Neuronal stem cell (in vitro differentiated cells): ENCODE results near the gene B9D1.

Experiments used
- DNase-seq: peaks from one replicate; pipeline ENCODE4 v3.0.0-alpha.2; 2013; ENCODE audit warnings: low spot score
- H2AFZ ChIP-seq: one replicate; pipeline ENCODE4 v1.6.1; 2013; ENCODE audit warnings: mild to moderate bottlenecking, low read length, inconsistent platforms
- H2AK5ac ChIP-seq: 2 replicates; pipeline ENCODE4 v1.6.1; 2013; ENCODE audit warnings: low read depth, mild to moderate bottlenecking, inconsistent platforms, low read length, moderate library complexity, mixed read lengths
- H2BK120ac ChIP-seq: 2 replicates; pipeline ENCODE4 v1.6.1; 2013; ENCODE audit warnings: low read depth, mild to moderate bottlenecking, inconsistent platforms, low read length, moderate library complexity, mixed read lengths
- H2BK12ac ChIP-seq: one replicate; pipeline ENCODE4 v1.6.1; 2013; ENCODE audit warnings: low read length, inconsistent platforms
- H2BK15ac ChIP-seq: 2 replicates; pipeline ENCODE4 v1.6.1; 2013; ENCODE audit warnings: mild to moderate bottlenecking, low read length, inconsistent platforms, mixed read lengths
- H2BK5ac ChIP-seq: one replicate; pipeline ENCODE4 v1.6.1; 2013; ENCODE audit warnings: inconsistent platforms, mild to moderate bottlenecking, low read length, moderate library complexity
- H3K14ac ChIP-seq: one replicate; pipeline ENCODE4 v1.6.1; 2013; ENCODE audit warnings: low read length, inconsistent platforms
- H3K18ac ChIP-seq: 2 replicates; pipeline ENCODE4 v1.6.1; 2013; ENCODE audit warnings: low read length, inconsistent platforms
- H3K23ac ChIP-seq: 2 replicates; pipeline ENCODE4 v1.6.1; 2013; ENCODE audit warnings: low read depth, mild to moderate bottlenecking, mixed read lengths, low read length, inconsistent platforms; ENCODE audit not compliant: poor library complexity
- H3K27ac ChIP-seq: replicated peaks from 3 replicates; pipeline ENCODE4 v1.5.1; 2013; ENCODE audit warnings: low read length, inconsistent platforms
- H3K27me3 ChIP-seq, 3 experiments: 2 replicates each; pipeline ENCODE4 v1.6.1; 2013; ENCODE audit warnings: low read length in 3 of 3, mild to moderate bottlenecking in 2 of 3, inconsistent platforms in 1 of 3, low read depth in 1 of 3, mixed read lengths in 1 of 3, moderate library complexity in 1 of 3; ENCODE audit not compliant: control insufficient read depth in 3 of 3, insufficient read depth in 3 of 3
- H3K36me3 ChIP-seq, 2 donors: replicated peaks in 1 of 2; 2 replicates each; pipeline ENCODE4 v1.6.1; 2013; ENCODE audit warnings: low read length in 2 of 2; ENCODE audit not compliant: control insufficient read depth in 2 of 2, insufficient read depth in 2 of 2
- H3K4ac ChIP-seq: 2 replicates; pipeline ENCODE4 v1.6.1; 2013; ENCODE audit warnings: inconsistent platforms, mild to moderate bottlenecking, low read length, moderate library complexity
- H3K4me1 ChIP-seq, 2 donors: 1 replicate in 1 of 2; 2 replicates in 1 of 2; pipeline ENCODE4 v1.6.1; 2013; ENCODE audit warnings: low read length in 2 of 2, low read depth in 1 of 2; ENCODE audit not compliant: control insufficient read depth in 2 of 2, insufficient read depth in 1 of 2
- H3K4me2 ChIP-seq: one replicate; pipeline ENCODE4 v1.6.1; 2013; ENCODE audit warnings: mild to moderate bottlenecking, low read length, inconsistent platforms; ENCODE audit not compliant: insufficient read depth, poor library complexity, severe bottlenecking
- H3K4me3 ChIP-seq, 2 donors: 2 replicates each; pipeline ENCODE4 v1.5.1; 2013; ENCODE audit warnings: low read length in 2 of 2, mild to moderate bottlenecking in 2 of 2, inconsistent platforms in 1 of 2, moderate library complexity in 1 of 2
- H3K79me1 ChIP-seq: one replicate; pipeline ENCODE4 v1.6.1; 2013; ENCODE audit warnings: low read depth, mild to moderate bottlenecking, inconsistent platforms, low read length, moderate library complexity
- H3K9ac ChIP-seq: one replicate; pipeline ENCODE4 v1.6.1; 2013; ENCODE audit warnings: mild to moderate bottlenecking, low read depth, low read length, inconsistent platforms; ENCODE audit not compliant: poor library complexity
- H3K9me3 ChIP-seq, 2 donors: replicated peaks in 1 of 2; 2 replicates each; pipeline versions ENCODE3 to v1.6.1; 2013; ENCODE audit warnings: low read length in 2 of 2, mild to moderate bottlenecking in 2 of 2, inconsistent platforms in 1 of 2, low read depth in 1 of 2, mixed read lengths in 1 of 2, moderate library complexity in 1 of 2; ENCODE audit not compliant: control insufficient read depth in 2 of 2, insufficient read depth in 1 of 2
- H4K8ac ChIP-seq: one replicate; pipeline ENCODE4 v1.6.1; 2013; ENCODE audit warnings: low read depth, mild to moderate bottlenecking, inconsistent platforms, low read length, moderate library complexity
- H4K91ac ChIP-seq: one replicate; pipeline ENCODE4 v1.6.1; 2013; ENCODE audit warnings: low read length, low read depth, mild to moderate bottlenecking, inconsistent platforms; ENCODE audit not compliant: poor library complexity
- WGBS, 2 donors: extraction: QIAGEN DNeasy Blood & Tissue Kit; methylation state at CpG; one replicate each; pipeline ENCODE4 v1.1.7; 2013; ENCODE audit warnings: missing lambda C conversion rate in 2 of 2, mixed read lengths in 1 of 2; ENCODE audit not compliant: insufficient read length in 2 of 2, insufficient replicate concordance in 1 of 2; ENCODE audit errors: extremely low coverage in 2 of 2; 5-methylcytosine and 5-hydroxymethylcytosine counted together

The B9D1 gene

DNA sequence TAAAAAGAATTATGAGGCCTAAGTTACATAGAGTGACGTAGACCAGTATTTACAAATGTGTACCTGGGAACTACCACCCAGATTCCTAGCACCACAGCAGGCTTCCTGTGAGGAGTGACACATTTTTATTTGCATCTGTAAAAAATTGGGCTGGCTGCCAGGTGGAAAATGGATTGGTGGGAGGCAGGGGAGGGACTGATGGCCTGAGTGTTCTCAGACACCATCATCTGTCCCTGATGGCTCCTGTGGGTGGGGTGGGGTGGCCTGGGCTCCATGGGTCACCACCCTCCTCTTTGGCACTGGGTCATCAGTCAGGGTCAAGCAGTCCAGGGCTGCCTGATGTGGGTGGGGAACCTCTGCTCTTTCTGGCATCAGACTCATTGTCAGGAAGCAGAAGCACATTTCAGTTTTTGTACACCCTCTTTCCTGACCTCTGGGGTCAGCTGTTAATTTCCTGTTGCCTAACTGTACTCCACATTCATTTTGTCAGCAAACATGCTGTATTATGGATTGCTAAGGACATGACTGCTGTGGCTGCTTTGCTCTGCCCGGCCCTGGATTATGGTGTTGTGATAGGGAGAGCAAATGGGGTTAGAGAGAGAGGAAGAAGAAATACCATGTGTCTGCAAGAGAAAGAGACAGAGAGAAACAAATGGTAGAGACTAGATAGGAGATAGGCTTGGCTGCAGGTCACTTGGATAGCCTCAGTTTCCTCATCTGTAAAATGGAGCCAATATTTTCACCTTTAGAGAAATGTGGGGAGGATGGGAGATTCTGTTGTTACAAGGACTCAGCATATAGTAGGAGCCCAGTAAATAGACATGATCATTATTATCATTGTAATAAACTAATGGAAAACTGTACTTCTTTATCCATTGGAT, 36.0 kb upstream of the B9D1 start:
- Histone ChIP-seq H4K91ac (no peak overlapping the region), H3K4me2 (no peak overlapping the region), H2AK5ac (peak overlapping the region; percentile 72), H3K9me3 (no peaks in the 10 kb centered on the region), H3K27ac (no peak overlapping the region), H2BK12ac (no peak overlapping the region), H3K4me1 (peaks cover 0 to 5% of the 10 kb centered on the region in 2 donors), H3K79me1 (no peaks in the 10 kb centered on the region), H2AFZ (no peak overlapping the region), H3K4ac (no peak overlapping the region), H3K9ac (no peak overlapping the region), H3K27me3 (peaks cover 0 to 11% (median 0%) of the 10 kb centered on the region in 3 experiments), H2BK120ac (no peak overlapping the region), H3K36me3 (no peaks in the 10 kb centered on the region), H4K8ac (no peak overlapping the region), H3K14ac (no peak overlapping the region), H3K23ac (peak overlapping the region; percentile 32), H3K4me3 (no peak overlapping the region), H2BK5ac (no peak overlapping the region), H3K18ac (peak overlapping the region; percentile 72), H2BK15ac (no peak overlapping the region)
- no peak for DNase-seq
- no CpG with 5 or more reads among the region's 2 CpGs for WGBS, 2 donors

DNA sequence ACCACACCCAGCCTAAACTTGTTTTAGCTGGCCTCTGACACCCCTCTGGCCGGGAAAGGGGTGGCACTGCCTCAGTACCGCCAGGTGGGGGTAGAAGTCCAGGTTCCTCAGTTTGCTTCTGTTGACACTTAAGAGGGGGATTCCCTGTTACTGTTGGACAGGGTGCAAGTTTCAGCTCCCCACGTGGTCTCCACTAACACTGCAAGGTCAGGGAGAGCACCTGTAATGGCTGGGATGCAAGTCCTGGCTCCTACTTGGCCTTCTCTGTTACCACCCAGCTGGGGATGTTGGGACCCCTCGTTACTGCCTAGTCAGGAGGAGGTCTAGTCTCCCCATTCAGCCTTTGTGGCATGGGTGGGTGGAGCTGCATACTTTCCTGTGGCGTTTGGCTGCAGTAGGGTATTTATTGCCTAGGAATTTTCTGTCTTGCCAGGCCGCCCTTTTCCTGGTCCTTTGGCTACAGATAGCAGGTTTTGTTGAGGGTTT, 35.1 kb upstream of the B9D1 start:
- no peak for DNase-seq
- Histone ChIP-seq H4K8ac (no peak overlapping the region), H3K79me1 (no peaks in the 10 kb centered on the region), H3K18ac (peak overlapping the region; percentile 32), H2BK5ac (peak overlapping the region; percentile 61), H3K9me3 (no peaks in the 10 kb centered on the region), H3K4me1 (peaks cover 0 to 5% of the 10 kb centered on the region in 2 donors), H3K4me3 (no peak overlapping the region), H3K14ac (no peak overlapping the region), H2AK5ac (peak overlapping the region; percentile 14), H3K27ac (no peak overlapping the region), H3K9ac (peak overlapping the region; percentile 50), H3K4me2 (no peak overlapping the region), H3K27me3 (peaks cover 0 to 20% (median 0%) of the 10 kb centered on the region in 3 experiments), H2BK120ac (no peak overlapping the region), H2BK12ac (no peak overlapping the region), H3K4ac (no peak overlapping the region), H3K23ac (no peak overlapping the region), H2BK15ac (no peak overlapping the region), H2AFZ (no peak overlapping the region), H4K91ac (no peak overlapping the region), H3K36me3 (no peaks in the 10 kb centered on the region)
- WGBS, 2 donors, result no CpG with 5 or more reads among the region's 6 CpGs

DNA sequence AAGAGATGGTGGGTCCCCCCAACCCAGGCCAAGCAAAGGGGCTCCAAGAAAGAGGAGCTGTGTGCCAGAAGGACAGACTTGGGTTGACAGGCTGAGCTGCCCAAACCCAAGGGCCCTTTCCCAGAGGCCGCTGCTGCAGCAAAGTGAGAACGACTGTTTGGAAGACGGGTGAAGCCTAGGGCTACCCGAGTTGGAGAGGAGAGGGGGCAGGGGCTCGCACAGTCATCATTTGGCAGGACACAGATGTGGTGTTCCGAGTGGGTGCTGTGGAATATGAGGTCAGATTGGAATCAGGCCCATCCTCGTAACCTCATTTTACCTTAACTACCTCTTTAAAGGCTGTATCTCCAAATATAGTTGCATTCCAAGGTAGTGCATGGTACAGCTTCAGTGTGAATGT, 29.8 kb upstream of the B9D1 start:
- Histone ChIP-seq H4K91ac (no peak overlapping the region), H3K27me3 (peaks cover 0 to 40% (median 0%) of the 10 kb centered on the region in 3 experiments), H3K36me3 (no peaks in the 10 kb centered on the region), H2AK5ac (no peak overlapping the region), H2BK15ac (no peak overlapping the region), H3K4me1 (peaks cover 6 to 7% of the 10 kb centered on the region in 2 donors), H2AFZ (no peak overlapping the region), H3K4ac (no peak overlapping the region), H2BK12ac (no peak overlapping the region), H3K18ac (no peak overlapping the region), H2BK120ac (no peak overlapping the region), H3K79me1 (no peaks in the 10 kb centered on the region), H3K23ac (no peak overlapping the region), H3K4me2 (no peak overlapping the region), H3K9ac (no peak overlapping the region), H3K4me3 (no peak overlapping the region), H3K27ac (no peak overlapping the region), H2BK5ac (no peak overlapping the region), H3K9me3 (no peaks in the 10 kb centered on the region), H3K14ac (no peak overlapping the region), H4K8ac (no peak overlapping the region)
- no peak for DNase-seq
- no CpG with 5 or more reads among the region's 7 CpGs for WGBS, 2 donors

DNA sequence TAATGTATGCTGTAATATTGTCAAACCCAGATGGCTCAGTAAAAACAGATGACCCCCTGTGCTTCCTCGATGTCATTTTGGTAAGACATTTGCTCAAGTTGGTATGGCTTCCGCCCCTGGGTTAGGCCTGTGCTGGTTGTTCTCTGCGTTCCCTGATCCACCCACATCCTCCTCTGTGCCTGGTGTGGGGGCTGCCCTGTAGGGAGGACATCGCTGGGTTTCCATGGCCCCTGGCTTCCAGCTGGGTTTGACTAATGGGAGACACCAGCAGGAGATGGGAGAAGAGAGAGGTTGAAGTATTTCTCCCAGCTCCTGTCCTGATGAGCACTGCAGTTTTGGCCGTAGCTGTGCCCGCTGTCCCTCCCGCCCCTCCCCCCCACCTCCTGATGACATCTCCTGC, 28.9 kb upstream of the B9D1 start:
- H3K27ac ChIP-seq, result no peak overlapping the region
- no peak overlapping the region for H3K4me2 ChIP-seq
- H3K18ac ChIP-seq, result no peak overlapping the region
- H4K8ac ChIP-seq, result no peak overlapping the region
- H3K36me3 ChIP-seq, result no peaks in the 10 kb centered on the region
- H2BK5ac ChIP-seq, result no peak overlapping the region
- H3K4me3 ChIP-seq, result no peak overlapping the region
- H2BK12ac ChIP-seq, result no peak overlapping the region
- no peak overlapping the region for H2AFZ ChIP-seq
- no peak overlapping the region for H3K9ac ChIP-seq
- no peaks in the 10 kb centered on the region for H3K79me1 ChIP-seq
- H3K9me3 ChIP-seq, result no peaks in the 10 kb centered on the region
- H2BK120ac ChIP-seq, result no peak overlapping the region
- WGBS, 2 donors, result no CpG with 5 or more reads among the region's 7 CpGs
- no peak overlapping the region for H2BK15ac ChIP-seq
- no peak for DNase-seq
- H3K4ac ChIP-seq, result no peak overlapping the region
- no peak overlapping the region for H2AK5ac ChIP-seq
- H3K14ac ChIP-seq, result no peak overlapping the region
- H4K91ac ChIP-seq, result no peak overlapping the region
- H3K27me3 ChIP-seq, result peaks cover 0 to 40% (median 0%) of the 10 kb centered on the region in 3 experiments
- H3K23ac ChIP-seq, result no peak overlapping the region
- peaks cover 11 to 15% of the 10 kb centered on the region in 2 donors for H3K4me1 ChIP-seq
